GM23338 (cell line): Measurements from ENCODE around the gene ENTPD1. TPM values are rescaled to one million over a fixed set of nuclear protein-coding genes. Genes with fewer than 3 reads are reported as not detected.

Experiments
- ATAC-seq: fragments of 200-7000 bp; cut with Tn5 transposase; 3 replicates; pipeline ENCODE4 v1.9.1; 2020
- DNase-seq: peaks from one replicate; pipeline ENCODE4 v3.0.0-alpha.2; 2015; ENCODE audit warnings: low spot score
- H2AFZ ChIP-seq: fragments of 200-600 bp; sonication (generic); 2 replicates; pipeline ENCODE4 v1.8.0; 2016; ENCODE audit warnings: antibody characterized with exemption, mild to moderate bottlenecking, moderate library complexity
- H3F3A ChIP-seq: fragments of 200-600 bp; sonication (generic); replicated peaks from 2 replicates; pipeline ENCODE4 v1.8.0; 2017; ENCODE audit warnings: antibody characterized with exemption, mixed run types, low read depth
- H3K27ac ChIP-seq: fragments of 200-600 bp; sonication (generic); 2 replicates; pipeline ENCODE4 v1.6.1; 2016; ENCODE audit warnings: low read depth
- H3K27me3 ChIP-seq: fragments of 200-600 bp; sonication (generic); 2 replicates; pipeline ENCODE4 v1.8.0; 2016; ENCODE audit warnings: mild to moderate bottlenecking, mixed run types, moderate library complexity; ENCODE audit not compliant: insufficient read depth
- H3K36me3 ChIP-seq: fragments of 200-600 bp; sonication (generic); 2 replicates; pipeline ENCODE4 v1.8.0; 2016; ENCODE audit warnings: mild to moderate bottlenecking; ENCODE audit not compliant: insufficient read depth
- H3K4me1 ChIP-seq: fragments of 200-600 bp; sonication (generic); 2 replicates; pipeline ENCODE4 v1.8.0; 2016; ENCODE audit warnings: mild to moderate bottlenecking, moderate library complexity; ENCODE audit not compliant: insufficient read depth
- H3K4me2 ChIP-seq: fragments of 200-600 bp; sonication (generic); 2 replicates; pipeline ENCODE4 v1.7.1; 2017; ENCODE audit warnings: mixed run types
- H3K4me3 ChIP-seq: fragments of 200-600 bp; sonication (generic); 2 replicates; pipeline ENCODE4 v1.6.1; 2016; ENCODE audit warnings: mixed run types
- H3K79me2 ChIP-seq: fragments of 200-600 bp; sonication (generic); replicated peaks from 2 replicates; pipeline ENCODE4 v1.8.0; 2017; ENCODE audit warnings: mild to moderate bottlenecking; ENCODE audit not compliant: insufficient read depth
- H3K9me2 ChIP-seq: fragments of 200-600 bp; sonication (generic); 2 replicates; pipeline ENCODE4 v1.8.0; 2017; ENCODE audit not compliant: insufficient read depth
- H4K20me1 ChIP-seq: fragments of 200-600 bp; sonication (generic); replicated peaks from 2 replicates; pipeline ENCODE4 v1.8.0; 2017; ENCODE audit warnings: mild to moderate bottlenecking; ENCODE audit not compliant: insufficient read depth
- H3K27ac Mint-ChIP-seq: 2 replicates; pipeline ENCODE4 v1.8.0; 2020; ENCODE audit warnings: inconsistent platforms, mild to moderate bottlenecking, moderate library complexity, mixed read lengths
- H3K27me3 Mint-ChIP-seq: 3 replicates; pipeline ENCODE4 v1.8.0; 2022; ENCODE audit warnings: low read depth, mild to moderate bottlenecking, moderate library complexity, mixed read lengths, inconsistent platforms; ENCODE audit not compliant: insufficient read depth, poor library complexity
- H3K36me3 Mint-ChIP-seq: 3 replicates; pipeline ENCODE4 v1.8.0; 2021; ENCODE audit warnings: low read depth, mild to moderate bottlenecking, inconsistent platforms, moderate library complexity, mixed read lengths
- H3K4me1 Mint-ChIP-seq: 3 replicates; pipeline ENCODE4 v1.8.0; 2020; ENCODE audit warnings: mild to moderate bottlenecking, inconsistent platforms, mixed read lengths
- H3K4me3 Mint-ChIP-seq: 3 replicates; pipeline ENCODE4 v1.8.0; 2021; ENCODE audit warnings: moderate library complexity, mild to moderate bottlenecking, inconsistent platforms, mixed read lengths
- H3K9me3 Mint-ChIP-seq: 3 replicates; pipeline ENCODE4 v1.8.0; 2020; ENCODE audit warnings: moderate library complexity, mild to moderate bottlenecking, inconsistent platforms, mixed read lengths
- CREB1 ChIP-seq: fragments of 250-450 bp; sonication (Bioruptor Pico); IDR thresholded peaks from 2 replicates; pipeline ENCODE4 v1.5.0; 2020; ENCODE audit warnings: low read depth, mild to moderate bottlenecking, moderate library complexity
- CTCF ChIP-seq, 2 experiments: fragments of 200-600 bp in 1 of 2; sonication (generic) in 1 of 2; conservative IDR thresholded peaks; 2 replicates each; pipeline versions ENCODE4 v1.5.1 to v1.6.1; 2016 to 2017; ENCODE audit warnings: antibody characterized with exemption in 2 of 2, low read depth in 2 of 2, mild to moderate bottlenecking in 2 of 2, moderate library complexity in 1 of 2
- JUNB ChIP-seq: IDR thresholded peaks from one replicate; pipeline ENCODE4 v1.6.1; 2016; ENCODE audit warnings: antibody characterized with exemption; ENCODE audit not compliant: unreplicated experiment
- POLR2AphosphoS5 ChIP-seq: IDR thresholded peaks from 2 replicates; pipeline ENCODE4 v1.6.1; 2016; ENCODE audit warnings: antibody characterized with exemption, low read depth
- ZNF331 ChIP-seq: fragments of 250-450 bp; sonication (Bioruptor Pico); IDR thresholded peaks from 2 replicates; pipeline ENCODE4 v1.5.0; 2020; ENCODE audit warnings: low read depth, mild to moderate bottlenecking, moderate library complexity
- polyA plus RNA-seq: library from polyadenylated mRNA; unstranded; fragments of >200 nt; fragmentation: Nextera tagmentation; extraction: Ambion mirVana; gene quantifications from 2 replicates; pipeline ENCODE4 v1.2.1, GENCODE V29; 2016
- total RNA-seq: library from RNA; depleted of rRNA; stranded (reverse); fragments of >200 nt; shearing (Covaris generic); gene quantifications from 2 replicates; pipeline ENCODE4 v1.2.3, GENCODE V29; 2014
- TF ChIP-seq, protein P1 (sequence below): IDR thresholded peaks from 2 replicates; pipeline ENCODE4 v1.6.1; 2016; ENCODE audit warnings: antibody characterized with exemption

The ENTPD1 gene
- total and polyA plus RNA-seq, 2 experiments from 2014 or later: 2.3 to 3.6 TPM

- no peaks in the 10 kb centered on the region for H3F3A ChIP-seq
- no peak overlapping the region for H2AFZ ChIP-seq
- no peaks in the 10 kb centered on the region for H3K9me2 ChIP-seq
- no peaks in the 10 kb centered on the region for H3K36me3 ChIP-seq
- TF ChIP-seq, protein P1, sequence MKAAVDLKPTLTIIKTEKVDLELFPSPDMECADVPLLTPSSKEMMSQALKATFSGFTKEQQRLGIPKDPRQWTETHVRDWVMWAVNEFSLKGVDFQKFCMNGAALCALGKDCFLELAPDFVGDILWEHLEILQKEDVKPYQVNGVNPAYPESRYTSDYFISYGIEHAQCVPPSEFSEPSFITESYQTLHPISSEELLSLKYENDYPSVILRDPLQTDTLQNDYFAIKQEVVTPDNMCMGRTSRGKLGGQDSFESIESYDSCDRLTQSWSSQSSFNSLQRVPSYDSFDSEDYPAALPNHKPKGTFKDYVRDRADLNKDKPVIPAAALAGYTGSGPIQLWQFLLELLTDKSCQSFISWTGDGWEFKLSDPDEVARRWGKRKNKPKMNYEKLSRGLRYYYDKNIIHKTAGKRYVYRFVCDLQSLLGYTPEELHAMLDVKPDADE: no peak
- TF ChIP-seq CREB1 (CRISPR knock-in tag): no peak
- no peak for TF ChIP-seq CTCF (conservative IDR thresholded peaks at IDR 0.05; ENCODE audit: low read depth in 2 of 2)
- no peak for TF ChIP-seq POLR2AphosphoS5
- no peak for TF ChIP-seq JUNB
- DNase-seq (no peak), ATAC-seq (no peak)
- no peaks in the 10 kb centered on the region for H4K20me1 ChIP-seq
- H3K36me3 Mint-ChIP-seq: no peaks in the 10 kb centered on the region; the same call in 2 of the 3 replicates
- no peak overlapping the region for H3K4me3 Mint-ChIP-seq
- H3K27ac Mint-ChIP-seq: no peak overlapping the region
- H3K79me2 ChIP-seq: no peaks in the 10 kb centered on the region
- no peaks in the 10 kb centered on the region for H3K4me1 Mint-ChIP-seq
- H3K4me2 ChIP-seq: no peak overlapping the region
- no peaks in the 10 kb centered on the region for H3K27me3 ChIP-seq
- H3K4me1 ChIP-seq: no peaks in the 10 kb centered on the region
- peaks cover 2% of the 10 kb centered on the region for H3K27me3 Mint-ChIP-seq
- no peak overlapping the region for H3K4me3 ChIP-seq
- no peak overlapping the region for H3K27ac ChIP-seq
- H3K9me3 Mint-ChIP-seq: no peaks in the 10 kb centered on the region
Measured at GRCh38 chr10:95861386-95861785, 105.4 kb downstream of the ENTPD1 start.

- TF ChIP-seq JUNB (no peak), CTCF (conservative IDR thresholded peaks at IDR 0.05; ENCODE audit: low read depth in 2 of 2) (peak; percentile 81 to 89), ZNF331 (CRISPR knock-in tag) (no peak)
Measured at GRCh38 chr10:95864906-95865813, 109.2 kb downstream of the ENTPD1 start.

More at GRCh38 chr10:95864906-95865813, 109.2 kb downstream of the ENTPD1 start:
- Mint-ChIP-seq H3K4me3 (no peak overlapping the region; the same call in 2 of the 3 replicates), H3K27me3 (peaks cover 2% of the 10 kb centered on the region), H3K36me3 (no peaks in the 10 kb centered on the region), H3K9me3 (no peaks in the 10 kb centered on the region), H3K4me1 (no peaks in the 10 kb centered on the region), H3K27ac (no peak overlapping the region; the same call in 1 of the 2 replicates)
- Histone ChIP-seq H3K27ac (no peak overlapping the region), H3K27me3 (no peaks in the 10 kb centered on the region), H4K20me1 (no peaks in the 10 kb centered on the region), H3K4me1 (no peaks in the 10 kb centered on the region), H2AFZ (no peak overlapping the region), H3F3A (no peaks in the 10 kb centered on the region), H3K4me3 (no peak overlapping the region), H3K4me2 (no peak overlapping the region), H3K79me2 (no peaks in the 10 kb centered on the region), H3K9me2 (no peaks in the 10 kb centered on the region), H3K36me3 (no peaks in the 10 kb centered on the region)
- ATAC-seq (peak; percentile 99), DNase-seq (peak; percentile 82)
